ENCODE measurements around the gene RUBCNL.

DNA sequence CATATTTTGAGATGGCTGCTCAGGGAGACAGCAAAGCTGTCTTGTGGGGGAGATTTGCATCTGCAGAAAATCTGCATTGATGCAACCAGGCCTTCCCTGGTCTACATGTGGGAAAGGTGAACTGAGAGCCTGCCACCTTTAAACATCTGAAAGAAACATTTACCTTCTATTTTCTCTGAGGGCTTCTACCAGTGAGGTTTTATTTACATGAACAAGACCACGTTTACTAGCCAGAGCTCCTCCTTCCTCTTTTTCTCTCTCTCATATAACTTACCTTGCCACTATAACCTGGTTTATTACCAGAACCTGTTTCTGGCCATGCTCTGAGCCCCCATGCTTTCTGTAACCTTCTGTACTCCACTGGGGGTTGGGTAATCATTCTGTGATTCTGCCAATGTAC, 14.4 kb upstream of the RUBCNL start:
- TF ChIP-seq, protein P1, sequence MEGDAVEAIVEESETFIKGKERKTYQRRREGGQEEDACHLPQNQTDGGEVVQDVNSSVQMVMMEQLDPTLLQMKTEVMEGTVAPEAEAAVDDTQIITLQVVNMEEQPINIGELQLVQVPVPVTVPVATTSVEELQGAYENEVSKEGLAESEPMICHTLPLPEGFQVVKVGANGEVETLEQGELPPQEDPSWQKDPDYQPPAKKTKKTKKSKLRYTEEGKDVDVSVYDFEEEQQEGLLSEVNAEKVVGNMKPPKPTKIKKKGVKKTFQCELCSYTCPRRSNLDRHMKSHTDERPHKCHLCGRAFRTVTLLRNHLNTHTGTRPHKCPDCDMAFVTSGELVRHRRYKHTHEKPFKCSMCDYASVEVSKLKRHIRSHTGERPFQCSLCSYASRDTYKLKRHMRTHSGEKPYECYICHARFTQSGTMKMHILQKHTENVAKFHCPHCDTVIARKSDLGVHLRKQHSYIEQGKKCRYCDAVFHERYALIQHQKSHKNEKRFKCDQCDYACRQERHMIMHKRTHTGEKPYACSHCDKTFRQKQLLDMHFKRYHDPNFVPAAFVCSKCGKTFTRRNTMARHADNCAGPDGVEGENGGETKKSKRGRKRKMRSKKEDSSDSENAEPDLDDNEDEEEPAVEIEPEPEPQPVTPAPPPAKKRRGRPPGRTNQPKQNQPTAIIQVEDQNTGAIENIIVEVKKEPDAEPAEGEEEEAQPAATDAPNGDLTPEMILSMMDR (conservative IDR thresholded peaks at IDR 0.05): no peak
- TF ChIP-seq EZH2 (IDR thresholded peaks at IDR 0.05; ENCODE audit: low read depth): no peak
